Measurements from ENCODE around the gene ZNF785.

- no peak for TF ChIP-seq L3MBTL2 (conservative IDR thresholded peaks at IDR 0.05)
- TF ChIP-seq NFRKB (IDR thresholded peaks at IDR 0.05), result no peak
These were observed 17.2 kb upstream of the ZNF785 start for GRCh38 chr16:30602616-30603277.

Measured in HEK293T (cell line).